OCI-LY7 (cell line): ENCODE results near the gene ABHD1. TPM values are rescaled to one million over a fixed set of nuclear protein-coding genes. Genes with fewer than 3 reads are reported as not detected.

ENCODE experiments used
- BruUV-seq: library from RNA; stranded (reverse); fragments of 400-500 nt; replicated peaks from 2 replicates; lab custom pipeline; 2021; lab: Mats Ljungman, UMichigan
- CTCF ChIA-PET: fragments of 300-600 bp; sonication (Branson Sonifier 250); formaldehyde crosslinking; loops from one replicate; lab custom pipeline; 2022; ENCODE audit warnings: antibody characterized with exemption; ENCODE audit not compliant: unreplicated experiment; lab: Charles Lee
- POLR2A ChIA-PET: fragments of 300-600 bp; sonication (Branson Sonifier 250); formaldehyde crosslinking; loops from one replicate; lab custom pipeline; 2022; ENCODE audit warnings: antibody characterized with exemption; lab: Charles Lee
- DNase-seq: peaks from one replicate; pipeline ENCODE4 v3.0.0-alpha.2; 2015; ENCODE audit warnings: low spot score
- H2AFZ ChIP-seq: fragments of 200-600 bp; sonication (generic), shearing (Covaris generic); 2 replicates; pipeline ENCODE4 v1.6.1; 2014; ENCODE audit warnings: mild to moderate bottlenecking, antibody characterized with exemption, low read length, moderate library complexity
- H3K27ac ChIP-seq: fragments of 200-600 bp; sonication (generic); 2 replicates; pipeline ENCODE4 v1.5.1; 2014; ENCODE audit warnings: mixed run types, low read depth, mild to moderate bottlenecking, moderate library complexity, low read length, inconsistent platforms; ENCODE audit not compliant: poor library complexity, severe bottlenecking
- H3K36me3 ChIP-seq: fragments of 200-600 bp; sonication (generic); 2 replicates; pipeline ENCODE4 v1.6.1; 2014; ENCODE audit warnings: mild to moderate bottlenecking, antibody characterized with exemption, low read length, moderate library complexity, mixed read lengths; ENCODE audit not compliant: insufficient read depth
- H3K4me1 ChIP-seq: fragments of 200-600 bp; sonication (generic); 2 replicates; pipeline ENCODE4 v1.5.1; 2014; ENCODE audit warnings: mild to moderate bottlenecking, low read length; ENCODE audit not compliant: insufficient read depth, poor library complexity, severe bottlenecking
- H3K4me2 ChIP-seq: fragments of 200-600 bp; sonication (generic); 2 replicates; pipeline ENCODE4 v1.6.1; 2014; ENCODE audit warnings: mild to moderate bottlenecking, low read length
- H3K4me3 ChIP-seq: fragments of 200-600 bp; sonication (generic); 2 replicates; pipeline ENCODE4 v1.5.1; 2014; ENCODE audit warnings: mild to moderate bottlenecking, low read depth, low read length; ENCODE audit not compliant: poor library complexity, severe bottlenecking
- H3K79me2 ChIP-seq: fragments of 200-600 bp; sonication (generic); 2 replicates; pipeline ENCODE4 v1.6.1; 2016; ENCODE audit warnings: low read depth, mild to moderate bottlenecking, low read length, moderate library complexity, mixed read lengths; ENCODE audit not compliant: insufficient read depth
- H3K9me2 ChIP-seq: fragments of 200-600 bp; sonication (generic); 2 replicates; pipeline ENCODE4 v1.6.1; 2016; ENCODE audit warnings: mild to moderate bottlenecking, low read length, mixed read lengths; ENCODE audit not compliant: insufficient read depth
- H3K9me3 ChIP-seq: fragments of 200-600 bp; sonication (generic); 2 replicates; pipeline ENCODE4 v1.6.1; 2014; ENCODE audit warnings: mild to moderate bottlenecking, mixed run types, low read length, mixed read lengths
- H4K20me1 ChIP-seq: fragments of 200-600 bp; sonication (generic); 2 replicates; pipeline ENCODE4 v1.6.1; 2014; ENCODE audit warnings: mild to moderate bottlenecking, antibody characterized with exemption, low read length, moderate library complexity, mixed read lengths; ENCODE audit not compliant: insufficient read depth
- EZH2phosphoT487 ChIP-seq: fragments of 200-600 bp; sonication (generic); IDR thresholded peaks from 2 replicates; pipeline ENCODE4 v1.6.1; 2018; ENCODE audit warnings: low read depth, borderline replicate concordance, mild to moderate bottlenecking, mixed run types, antibody characterized with exemption, low read length, moderate library complexity, mixed read lengths
- intact Hi-C: fragments of 100-400 bp; cut with micrococcal nuclease; formaldehyde crosslinking; loops from one replicate; pipeline ENCODE4 v1.10.0; 2022; ENCODE audit not compliant: unreplicated experiment
- total RNA-seq, 2 experiments: library from RNA; depleted of rRNA in 1 of 2; stranded (reverse); fragments of >200 nt in 1 of 2; shearing (Covaris generic) in 1 of 2; gene quantifications; 2 replicates each; pipeline ENCODE4 v1.2.3, GENCODE V29; 2014 to 2022
- TF ChIP-seq, protein P1 (sequence below): fragments of 200-600 bp; sonication (generic); conservative IDR thresholded peaks from 2 replicates; pipeline ENCODE4 v1.5.1; 2014; ENCODE audit warnings: mild to moderate bottlenecking, antibody characterized with exemption, low read length, moderate library complexity, mixed read lengths

Gene ABHD1
- total RNA-seq, 2 experiments from 2014 or later = not detected

DNA sequence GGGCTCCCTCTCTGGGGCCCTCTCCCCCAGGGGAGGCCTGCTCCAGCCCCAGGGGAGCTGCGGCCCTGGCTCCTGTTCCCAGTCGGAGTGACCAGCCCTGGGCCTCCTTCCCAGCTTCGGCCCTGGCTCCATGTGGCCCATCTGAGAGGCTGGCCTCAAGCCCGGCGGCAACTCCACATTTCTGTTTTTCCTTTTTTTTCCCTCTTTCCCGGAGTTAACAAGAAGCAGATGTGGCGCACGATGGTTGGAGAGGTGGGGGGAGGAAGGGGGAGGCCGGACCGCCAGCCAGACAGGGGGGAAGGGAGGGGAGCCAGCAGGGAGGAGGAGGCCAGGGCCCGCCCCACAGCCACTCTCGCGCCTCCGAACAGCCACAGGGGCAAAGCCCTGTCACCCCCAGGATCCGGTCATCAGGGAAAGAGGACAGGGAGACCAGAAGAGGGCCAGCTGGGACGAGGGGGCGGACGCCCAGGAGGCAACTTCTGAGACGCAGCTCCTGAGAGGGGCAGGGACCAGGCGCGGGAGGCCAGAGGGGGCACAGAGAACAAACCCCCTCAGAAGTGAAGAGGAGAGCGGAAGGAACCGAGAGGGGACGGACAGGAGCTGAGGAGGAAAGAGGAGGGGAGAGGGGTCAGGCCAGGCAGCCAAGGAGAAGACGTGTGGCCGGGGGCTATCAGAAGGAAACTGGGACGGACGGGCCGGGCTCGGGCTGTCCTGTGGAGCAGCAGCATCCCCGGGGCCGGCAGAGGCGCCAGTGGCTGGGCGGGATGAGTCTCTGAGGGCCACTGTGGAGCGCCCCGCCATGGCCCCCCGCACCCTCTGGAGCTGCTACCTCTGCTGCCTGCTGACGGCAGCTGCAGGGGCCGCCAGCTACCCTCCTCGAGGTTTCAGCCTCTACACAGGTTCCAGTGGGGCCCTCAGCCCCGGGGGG, 45.1 kb upstream of the ABHD1 start, which contains the start of gene EMILIN1:
Gene EMILIN1 (plus strand): TSS at position 349 of the 928 bp plus-strand sequence. CDS start 451 bp downstream, at position 800.
- Histone ChIP-seq H3K27ac (peak within 1 kb of the TSS; percentile 46), H3K9me2 (no peaks in the 10 kb centered on the region), H3K36me3 (no peaks in the 10 kb centered on the region), H3K4me3 (no peak within 1 kb of the TSS), H3K4me2 (peak within 1 kb of the TSS; percentile 35), H4K20me1 (no peaks in the 10 kb centered on the region), H3K79me2 (no peaks in the 10 kb centered on the region), H2AFZ (peak within 1 kb of the TSS; percentile 48; the same call in 1 of the 2 replicates), H3K9me3 (no peaks in the 10 kb centered on the region), H3K4me1 (peaks cover 68% of the 10 kb centered on the region)
- POLR2A ChIA-PET = no interaction called here
- CTCF ChIA-PET = no interaction called here
- intact Hi-C loops = no loop called here
- TF ChIP-seq EZH2phosphoT487 = no peak
- TF ChIP-seq, protein P1, sequence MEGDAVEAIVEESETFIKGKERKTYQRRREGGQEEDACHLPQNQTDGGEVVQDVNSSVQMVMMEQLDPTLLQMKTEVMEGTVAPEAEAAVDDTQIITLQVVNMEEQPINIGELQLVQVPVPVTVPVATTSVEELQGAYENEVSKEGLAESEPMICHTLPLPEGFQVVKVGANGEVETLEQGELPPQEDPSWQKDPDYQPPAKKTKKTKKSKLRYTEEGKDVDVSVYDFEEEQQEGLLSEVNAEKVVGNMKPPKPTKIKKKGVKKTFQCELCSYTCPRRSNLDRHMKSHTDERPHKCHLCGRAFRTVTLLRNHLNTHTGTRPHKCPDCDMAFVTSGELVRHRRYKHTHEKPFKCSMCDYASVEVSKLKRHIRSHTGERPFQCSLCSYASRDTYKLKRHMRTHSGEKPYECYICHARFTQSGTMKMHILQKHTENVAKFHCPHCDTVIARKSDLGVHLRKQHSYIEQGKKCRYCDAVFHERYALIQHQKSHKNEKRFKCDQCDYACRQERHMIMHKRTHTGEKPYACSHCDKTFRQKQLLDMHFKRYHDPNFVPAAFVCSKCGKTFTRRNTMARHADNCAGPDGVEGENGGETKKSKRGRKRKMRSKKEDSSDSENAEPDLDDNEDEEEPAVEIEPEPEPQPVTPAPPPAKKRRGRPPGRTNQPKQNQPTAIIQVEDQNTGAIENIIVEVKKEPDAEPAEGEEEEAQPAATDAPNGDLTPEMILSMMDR = no peak
- BruUV-seq = no TSS peak
- DNase-seq = no peak

DNA sequence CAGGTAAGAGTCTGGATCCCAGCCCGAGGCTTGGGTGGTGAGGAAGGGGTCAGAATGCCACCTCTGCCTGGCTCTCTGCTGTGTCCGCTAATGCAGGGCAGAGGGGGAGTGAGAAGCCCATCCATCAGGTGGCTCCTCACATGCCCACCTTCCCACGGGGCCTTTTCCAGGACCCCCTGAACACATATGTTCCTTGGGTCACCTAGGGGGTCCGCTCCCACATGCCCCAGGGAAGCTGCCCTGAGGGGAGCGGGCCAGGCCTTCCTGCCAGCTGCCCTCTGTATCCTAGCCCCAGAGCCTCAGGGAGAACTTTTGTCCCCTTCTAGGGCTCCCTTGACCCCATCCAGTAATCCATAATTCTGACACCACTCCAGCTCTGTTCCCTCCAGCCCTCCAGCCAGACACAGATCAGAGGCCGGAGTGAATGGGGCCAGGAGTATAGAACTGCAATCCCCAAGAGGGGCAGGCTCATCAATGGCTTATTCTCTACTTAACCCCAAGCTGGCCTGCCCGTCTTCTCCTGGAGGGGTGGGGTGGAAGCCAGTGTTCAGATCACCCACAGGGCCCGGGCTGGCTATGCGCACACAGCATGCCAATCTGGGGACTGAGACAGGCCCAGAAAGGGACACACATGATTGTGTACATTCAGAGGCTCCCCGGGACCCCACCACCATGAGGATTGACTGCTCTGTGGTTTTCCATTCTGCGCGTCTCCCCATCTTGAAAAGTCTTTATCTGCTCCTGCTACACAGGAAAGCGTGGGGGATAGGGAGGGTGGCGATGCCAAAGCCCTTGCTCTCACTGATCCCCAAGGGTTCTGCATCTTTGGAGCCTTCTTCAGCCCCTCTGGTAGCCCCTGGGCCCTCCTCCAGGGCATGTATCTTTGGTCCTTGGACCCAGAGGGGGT, 44.1 kb upstream of the ABHD1 start:
- CTCF ChIA-PET = no interaction called here
- intact Hi-C loops = no loop called here
- no peak for TF ChIP-seq EZH2phosphoT487
- TF ChIP-seq, protein P1 = no peak
- H2AFZ ChIP-seq = no peak overlapping the region
- no peaks in the 10 kb centered on the region for H3K36me3 ChIP-seq
- H3K4me2 ChIP-seq = no peak overlapping the region
- no peaks in the 10 kb centered on the region for H3K9me3 ChIP-seq
- H4K20me1 ChIP-seq = no peaks in the 10 kb centered on the region
- H3K9me2 ChIP-seq = no peaks in the 10 kb centered on the region
- H3K79me2 ChIP-seq = no peaks in the 10 kb centered on the region
- no TSS peak for BruUV-seq
- H3K4me3 ChIP-seq = no peak overlapping the region
- no peak for DNase-seq
- POLR2A ChIA-PET = interaction anchor here (0.6 kb wide), 1 partner anchor 91 kb away, joined by 3 read pairs; no protein-coding TSS in a partner anchor
- H3K27ac ChIP-seq = no peak overlapping the region
- peaks cover 58% of the 10 kb centered on the region for H3K4me1 ChIP-seq
